Cardiac fibroblast (primary cell): ENCODE measurements around the gene NLRP6.
A peak's percentile ranks its signal among the peaks of the same experiment; 100 is the strongest.

Experiments used
- DNase-seq, 2 donors: peaks; one replicate each; pipeline versions ENCODE4 v3.0.0 to v3.0.0-alpha.2; 2010; ENCODE audit warnings: low read depth in 2 of 2
- H3K4me3 ChIP-seq, 2 donors: replicated peaks in 1 of 2; 1 replicate in 1 of 2; 2 replicates in 1 of 2; pipeline ENCODE4 v1.5.1; 2011; ENCODE audit warnings: low read depth in 2 of 2, low read length in 2 of 2, mild to moderate bottlenecking in 2 of 2, moderate library complexity in 1 of 2
- TF ChIP-seq, protein P1 (sequence below): IDR thresholded peaks from one replicate; pipeline ENCODE4 v1.5.1; 2011; ENCODE audit warnings: low read depth, mild to moderate bottlenecking, low read length, inconsistent platforms

Gene NLRP6

DNA sequence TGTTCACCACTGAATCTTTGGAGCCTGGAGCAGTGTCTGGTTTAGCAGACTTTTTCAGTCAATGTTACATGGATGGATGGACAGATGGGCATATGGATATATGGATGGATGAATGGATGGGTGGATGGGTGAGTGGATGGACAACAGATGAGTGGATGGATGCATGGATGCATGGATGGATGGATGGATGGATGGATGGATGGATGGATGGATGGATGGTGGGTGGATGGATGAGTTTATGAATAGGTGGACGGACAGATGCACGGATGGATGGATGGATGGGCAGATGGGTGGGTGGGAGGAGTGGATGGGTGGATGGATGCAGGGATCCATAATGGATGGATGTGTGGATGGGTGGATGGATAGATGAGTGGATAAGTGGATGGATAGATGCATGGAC lies 22.4 kb upstream of the NLRP6 start:
- H3K4me3 ChIP-seq, result no peak overlapping the region
- no peak for DNase-seq
- TF ChIP-seq, protein P1, sequence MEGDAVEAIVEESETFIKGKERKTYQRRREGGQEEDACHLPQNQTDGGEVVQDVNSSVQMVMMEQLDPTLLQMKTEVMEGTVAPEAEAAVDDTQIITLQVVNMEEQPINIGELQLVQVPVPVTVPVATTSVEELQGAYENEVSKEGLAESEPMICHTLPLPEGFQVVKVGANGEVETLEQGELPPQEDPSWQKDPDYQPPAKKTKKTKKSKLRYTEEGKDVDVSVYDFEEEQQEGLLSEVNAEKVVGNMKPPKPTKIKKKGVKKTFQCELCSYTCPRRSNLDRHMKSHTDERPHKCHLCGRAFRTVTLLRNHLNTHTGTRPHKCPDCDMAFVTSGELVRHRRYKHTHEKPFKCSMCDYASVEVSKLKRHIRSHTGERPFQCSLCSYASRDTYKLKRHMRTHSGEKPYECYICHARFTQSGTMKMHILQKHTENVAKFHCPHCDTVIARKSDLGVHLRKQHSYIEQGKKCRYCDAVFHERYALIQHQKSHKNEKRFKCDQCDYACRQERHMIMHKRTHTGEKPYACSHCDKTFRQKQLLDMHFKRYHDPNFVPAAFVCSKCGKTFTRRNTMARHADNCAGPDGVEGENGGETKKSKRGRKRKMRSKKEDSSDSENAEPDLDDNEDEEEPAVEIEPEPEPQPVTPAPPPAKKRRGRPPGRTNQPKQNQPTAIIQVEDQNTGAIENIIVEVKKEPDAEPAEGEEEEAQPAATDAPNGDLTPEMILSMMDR, result no peak

DNA sequence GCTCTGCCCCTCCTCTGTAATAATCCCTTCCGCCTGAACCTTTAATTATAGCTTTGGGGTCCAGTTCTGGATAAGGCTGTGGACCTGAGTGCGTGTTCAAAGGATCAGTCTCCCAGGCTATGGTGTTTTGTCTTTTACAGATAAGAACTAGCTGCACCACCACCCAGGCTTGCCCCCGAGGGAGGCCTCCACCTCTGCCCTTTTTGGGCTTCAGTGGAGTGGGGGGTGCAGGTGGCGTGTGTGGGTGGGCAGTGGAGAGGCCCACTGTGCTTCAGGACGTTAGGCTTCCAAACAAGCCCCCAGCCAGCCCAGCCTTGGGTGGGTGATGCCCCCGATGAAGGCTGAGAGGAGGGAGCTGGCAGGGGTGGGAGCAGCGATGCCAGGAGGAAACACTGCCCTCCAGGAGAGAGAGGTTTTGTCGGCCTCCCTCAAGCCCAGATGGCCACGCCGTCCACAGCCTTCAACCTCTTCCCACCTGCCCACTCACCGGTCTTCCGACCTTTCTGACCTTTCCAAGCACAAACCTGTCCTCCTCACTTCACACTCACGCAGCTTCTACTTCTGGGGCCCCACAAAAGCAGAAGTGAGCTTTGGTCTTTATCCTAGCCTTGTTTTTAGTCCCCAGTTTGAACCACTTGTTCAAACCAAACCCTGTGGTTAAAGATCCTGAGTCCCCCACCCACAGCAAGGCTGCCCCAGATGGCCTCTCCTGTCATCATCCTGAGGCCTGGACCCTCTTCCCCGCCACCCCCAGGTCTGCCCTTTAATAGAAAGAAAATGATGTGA lies 21.1 kb upstream of the NLRP6 start:
- H3K4me3 ChIP-seq, result no peak overlapping the region
- DNase-seq, result no peak
- TF ChIP-seq, protein P1, result no peak

DNA sequence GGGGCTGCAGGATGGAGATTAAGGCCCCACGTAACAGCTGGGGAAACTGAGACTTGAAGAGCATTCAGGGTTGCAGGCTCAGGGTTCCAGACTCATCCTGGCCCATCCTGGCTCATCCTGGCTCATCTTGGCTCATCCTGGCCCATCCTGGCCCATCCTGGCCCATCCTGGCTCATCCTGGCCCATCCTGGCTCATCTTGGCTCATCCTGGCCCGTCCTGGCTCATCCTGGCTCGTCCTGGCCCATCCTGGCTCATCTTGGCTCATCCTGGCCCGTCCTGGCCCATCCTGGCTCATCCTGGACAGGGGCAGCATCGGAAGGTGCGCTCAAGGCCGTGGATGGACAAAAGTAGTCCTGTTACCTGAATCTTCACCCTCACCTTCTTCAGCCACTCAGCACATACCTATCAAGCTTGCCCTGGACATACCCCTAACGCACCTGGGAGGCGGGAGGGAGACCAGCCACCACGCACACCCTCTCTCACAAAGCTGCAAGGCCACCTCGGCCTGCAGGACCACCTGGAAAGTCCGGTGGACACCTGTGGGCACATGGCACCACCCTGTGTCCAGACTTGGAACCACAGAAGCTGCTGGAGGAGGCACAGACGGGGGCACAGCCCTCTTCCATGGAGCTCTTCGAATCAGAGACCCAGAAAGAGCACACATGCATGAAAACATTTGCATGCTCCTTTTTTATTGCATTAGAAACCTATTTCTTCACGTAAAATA lies 20.3 kb upstream of the NLRP6 start:
- TF ChIP-seq, protein P1, result peak; percentile 26
- DNase-seq, result no peak
- H3K4me3 ChIP-seq, result no peak overlapping the region

DNA sequence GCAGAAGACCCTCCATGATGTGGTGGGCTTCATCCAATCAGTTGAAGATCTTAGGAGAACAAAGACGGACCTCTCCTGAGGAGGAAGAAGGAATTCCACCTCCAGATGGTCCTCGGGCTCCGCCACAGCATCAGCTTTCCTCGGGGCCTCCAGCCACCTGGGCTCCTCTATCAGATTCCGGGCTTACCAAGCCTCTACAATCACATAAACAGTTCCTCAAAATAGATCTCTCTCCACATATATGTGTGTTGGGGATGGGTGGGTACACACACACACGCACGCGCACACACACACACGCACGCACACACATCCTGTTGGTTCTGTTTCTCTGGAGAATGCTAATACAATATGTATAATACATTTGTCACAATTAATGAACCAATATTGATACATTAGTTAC lies 18.8 kb upstream of the NLRP6 start:
- no peak overlapping the region for H3K4me3 ChIP-seq
- DNase-seq, result no peak
- TF ChIP-seq, protein P1, result no peak

DNA sequence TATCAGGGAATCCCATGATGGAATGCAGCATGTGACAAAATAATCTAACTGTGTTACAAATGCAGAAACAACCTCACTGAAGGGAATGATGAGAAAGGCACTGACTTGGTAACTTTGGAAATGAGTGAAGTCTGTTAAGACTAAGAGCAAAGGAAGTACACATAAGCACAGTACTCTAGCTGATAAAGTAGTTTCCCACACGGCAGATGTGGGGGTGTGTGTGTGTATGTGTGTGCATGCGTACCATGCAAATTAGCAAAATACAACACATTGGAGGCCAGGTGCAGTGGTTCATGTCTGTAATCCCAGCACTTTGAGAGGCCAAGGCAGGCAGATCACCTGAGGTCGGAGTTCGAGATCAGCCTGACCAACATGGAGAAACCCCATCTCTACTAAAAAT lies 16.6 kb upstream of the NLRP6 start:
- H3K4me3 ChIP-seq, result no peak overlapping the region
- TF ChIP-seq, protein P1, result no peak
- DNase-seq, result no peak

DNA sequence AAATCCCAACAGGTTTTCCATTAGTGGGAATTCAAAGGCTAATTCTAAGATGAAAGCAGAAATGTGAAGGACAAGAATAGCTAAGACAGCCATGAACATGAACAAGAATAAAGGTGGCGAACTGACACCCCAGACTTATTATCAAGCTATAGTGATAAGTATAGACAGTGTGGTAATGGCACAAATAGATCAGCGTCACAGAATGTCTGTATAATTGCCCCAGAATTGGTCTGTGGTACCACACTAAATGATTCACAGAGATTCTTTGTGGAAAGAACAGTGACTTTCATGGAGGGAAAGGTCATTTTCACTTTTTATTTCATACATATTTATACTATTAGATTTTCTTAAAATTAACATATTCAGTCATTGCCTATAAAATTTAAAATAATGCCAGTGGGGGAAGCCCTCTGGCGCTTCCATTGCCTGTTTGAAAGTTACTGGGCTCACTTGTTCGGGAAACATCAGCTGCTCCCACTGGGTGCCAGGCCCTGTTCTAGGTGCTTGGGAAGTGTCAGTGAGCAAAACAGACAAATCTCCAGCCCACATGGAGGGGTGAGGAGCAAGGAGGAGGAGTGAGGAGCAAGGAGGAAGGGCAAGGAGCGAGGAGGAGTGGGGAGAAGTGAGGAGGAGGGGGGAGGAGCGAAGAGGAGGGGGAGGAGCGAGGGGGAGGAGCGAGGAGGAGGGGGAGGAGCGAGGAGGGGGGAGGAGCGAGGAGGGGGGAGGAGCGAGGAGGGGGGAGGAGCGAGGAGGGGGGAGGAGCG lies 11.3 kb upstream of the NLRP6 start:
- no peak overlapping the region for H3K4me3 ChIP-seq
- TF ChIP-seq, protein P1, result no peak
- DNase-seq, result no peak
